ENCODE results near the gene SYT3. TPM values are rescaled to one million over a fixed set of nuclear protein-coding genes. Genes with fewer than 3 reads are reported as not detected.

SYT3 gene
- total RNA-seq, 1 donor from 2014 or later = 1.8 TPM

- Mint-ChIP-seq H3K36me3 (ENCODE audit: insufficient read depth) (no peaks in the 10 kb centered on the region), H3K9me3 (ENCODE audit: low read depth) (no peaks in the 10 kb centered on the region), H3K4me1 (ENCODE audit: low read depth) (peaks cover 10% of the 10 kb centered on the region), H3K4me3 (ENCODE audit: low read depth) (no peak overlapping the region), H3K27ac (no peak overlapping the region), H3K27me3 (peaks cover 54% of the 10 kb centered on the region)
- no peak for DNase-seq (ENCODE audit: low spot score, unreplicated experiment)
- no peak for TF ChIP-seq CTCF (IDR thresholded peaks at IDR 0.05; ENCODE audit: unreplicated experiment)
These were observed 21.3 kb upstream of the SYT3 start for GRCh38 chr19:50661023-50661422.

- Mint-ChIP-seq H3K36me3 (ENCODE audit: insufficient read depth) (no peaks in the 10 kb centered on the region), H3K27ac (no peak overlapping the region), H3K27me3 (peaks cover 55% of the 10 kb centered on the region), H3K4me3 (ENCODE audit: low read depth) (no peak overlapping the region), H3K9me3 (ENCODE audit: low read depth) (peaks cover 1% of the 10 kb centered on the region), H3K4me1 (ENCODE audit: low read depth) (peaks cover 10% of the 10 kb centered on the region)
- no peak for DNase-seq (ENCODE audit: low spot score, unreplicated experiment)
- TF ChIP-seq CTCF (IDR thresholded peaks at IDR 0.05; ENCODE audit: unreplicated experiment) = no peak
These were observed 20.3 kb upstream of the SYT3 start for GRCh38 chr19:50660088-50660366.

- Mint-ChIP-seq H3K9me3 (ENCODE audit: low read depth) (peaks cover 5% of the 10 kb centered on the region), H3K36me3 (ENCODE audit: insufficient read depth) (no peaks in the 10 kb centered on the region), H3K27me3 (peaks cover 57% of the 10 kb centered on the region), H3K4me3 (ENCODE audit: low read depth) (peak overlapping the region; percentile 61), H3K4me1 (ENCODE audit: low read depth) (peaks cover 10% of the 10 kb centered on the region), H3K27ac (no peak overlapping the region)
- no peak for DNase-seq (ENCODE audit: low spot score, unreplicated experiment)
- TF ChIP-seq CTCF (IDR thresholded peaks at IDR 0.05; ENCODE audit: unreplicated experiment) = no peak
These were observed 19.8 kb upstream of the SYT3 start for GRCh38 chr19:50659318-50660087.

DNA sequence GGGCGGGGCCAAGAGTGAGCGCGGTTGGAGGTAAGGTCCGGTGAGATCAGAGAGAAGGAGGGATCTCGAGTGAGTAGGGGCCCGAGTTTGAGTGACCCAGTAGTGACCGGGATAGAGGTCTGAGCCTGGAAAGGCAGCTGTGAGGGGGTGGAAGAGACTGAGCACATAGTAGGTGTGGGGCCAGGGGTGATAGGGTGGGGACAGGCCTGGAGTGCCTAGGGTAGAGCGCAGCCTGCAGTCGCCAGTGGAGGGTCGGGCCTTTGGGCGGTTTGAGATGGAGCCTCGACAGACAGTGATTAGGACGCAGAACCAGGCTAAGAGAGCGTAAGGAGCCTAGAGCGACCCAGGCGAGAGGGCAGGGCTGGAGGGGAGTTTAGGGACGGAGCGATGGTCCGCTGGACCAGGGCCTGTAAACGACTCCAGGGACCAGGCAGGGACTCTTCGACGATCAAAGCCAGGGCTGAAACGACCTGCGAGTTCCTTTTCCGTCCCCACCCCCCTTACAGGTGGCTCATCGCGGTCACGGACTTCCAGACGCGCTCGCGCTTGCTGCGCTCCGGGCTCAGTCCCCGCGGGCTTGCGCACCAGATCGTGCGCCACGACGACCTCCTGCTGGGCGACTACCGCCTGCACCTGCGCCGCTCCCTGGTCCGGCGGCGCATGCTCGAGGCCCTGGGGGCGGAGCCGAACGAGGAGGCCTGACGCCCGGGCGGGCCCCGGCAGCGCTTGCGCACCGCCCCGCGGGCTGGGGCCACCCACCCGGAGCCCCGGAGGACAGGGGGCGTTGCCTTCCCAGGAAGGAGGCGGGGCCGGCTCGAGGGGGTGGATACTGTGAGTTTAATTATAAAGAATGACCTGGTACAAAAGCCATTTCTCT lies 19.0 kb upstream of the SYT3 start:
- H3K4me1 Mint-ChIP-seq (ENCODE audit: low read depth) = peaks cover 10% of the 10 kb centered on the region
- peak overlapping the region; percentile 85 for H3K4me3 Mint-ChIP-seq (ENCODE audit: low read depth)
- no peaks in the 10 kb centered on the region for H3K36me3 Mint-ChIP-seq (ENCODE audit: insufficient read depth)
- peak; percentile 35 for TF ChIP-seq CTCF (IDR thresholded peaks at IDR 0.05; ENCODE audit: unreplicated experiment)
- H3K27me3 Mint-ChIP-seq = peaks cover 54% of the 10 kb centered on the region
- peak; percentile 83 for DNase-seq (ENCODE audit: low spot score, unreplicated experiment)
- H3K9me3 Mint-ChIP-seq (ENCODE audit: low read depth) = peaks cover 5% of the 10 kb centered on the region
- peak overlapping the region; percentile 99 for H3K27ac Mint-ChIP-seq

- no peak for TF ChIP-seq CTCF (IDR thresholded peaks at IDR 0.05; ENCODE audit: unreplicated experiment)
- Mint-ChIP-seq H3K4me3 (ENCODE audit: low read depth) (peak overlapping the region; percentile 85), H3K9me3 (ENCODE audit: low read depth) (peaks cover 5% of the 10 kb centered on the region), H3K27me3 (peaks cover 51% of the 10 kb centered on the region), H3K36me3 (ENCODE audit: insufficient read depth) (no peaks in the 10 kb centered on the region), H3K27ac (peak overlapping the region; percentile 99), H3K4me1 (ENCODE audit: low read depth) (peaks cover 10% of the 10 kb centered on the region)
- DNase-seq (ENCODE audit: low spot score, unreplicated experiment) = peak; percentile 85
These were observed 18.2 kb upstream of the SYT3 start for GRCh38 chr19:50657712-50658440.
